ENCODE data around the gene SEMA6B.
"Not testable (repeated sequence)": the region's sequence is repeated elsewhere in the genome, so short reads cannot be mapped to it uniquely, and the experiment has no call there.

Gene SEMA6B

DNA sequence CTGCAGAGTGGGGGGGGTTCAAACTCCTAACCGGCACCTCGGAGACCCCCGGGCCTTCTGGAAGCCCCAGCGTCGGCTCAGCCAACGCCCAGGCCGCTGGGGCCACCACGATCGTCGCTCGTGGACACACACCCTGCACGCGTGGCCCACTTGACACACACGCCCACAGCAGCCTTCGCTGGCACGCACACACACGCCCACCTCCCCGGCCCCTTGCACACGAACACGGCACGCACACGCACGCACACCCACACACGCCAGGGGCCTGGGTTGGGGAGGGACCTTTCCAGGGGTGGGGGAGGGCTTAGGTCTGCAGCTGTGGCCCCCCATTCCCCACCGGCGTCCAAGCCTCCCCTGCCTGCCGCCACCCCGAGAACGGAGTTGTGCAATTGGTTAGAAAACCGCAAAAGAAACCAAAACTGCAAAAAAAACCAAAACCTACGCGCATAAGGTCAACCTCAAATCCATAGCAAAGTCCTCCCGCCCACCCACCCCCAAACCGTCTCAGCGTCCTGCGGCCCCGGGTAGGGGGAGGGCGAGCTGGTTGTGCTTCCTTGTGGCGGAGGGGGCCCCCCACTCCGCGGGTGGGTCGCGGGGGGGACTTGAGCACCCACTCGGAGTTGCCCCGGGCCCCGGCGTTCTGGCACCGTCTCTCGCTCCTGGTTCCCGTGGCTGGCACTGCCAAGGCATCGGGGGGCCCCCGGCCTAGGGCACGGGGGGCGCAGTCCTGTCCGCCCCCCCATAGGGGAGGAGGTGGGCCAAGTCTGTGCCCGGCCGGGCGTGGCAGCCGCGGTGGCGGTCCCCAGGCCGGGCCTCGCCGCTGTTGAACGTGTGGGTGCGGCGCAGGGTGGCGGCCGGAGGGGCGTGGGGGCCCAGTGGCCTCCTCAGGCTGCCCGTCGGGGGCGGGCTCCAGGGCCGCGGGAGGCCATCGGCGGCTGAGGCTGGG lies 16.3 kb downstream of the SEMA6B start:
- DNase-seq = no peak

DNA sequence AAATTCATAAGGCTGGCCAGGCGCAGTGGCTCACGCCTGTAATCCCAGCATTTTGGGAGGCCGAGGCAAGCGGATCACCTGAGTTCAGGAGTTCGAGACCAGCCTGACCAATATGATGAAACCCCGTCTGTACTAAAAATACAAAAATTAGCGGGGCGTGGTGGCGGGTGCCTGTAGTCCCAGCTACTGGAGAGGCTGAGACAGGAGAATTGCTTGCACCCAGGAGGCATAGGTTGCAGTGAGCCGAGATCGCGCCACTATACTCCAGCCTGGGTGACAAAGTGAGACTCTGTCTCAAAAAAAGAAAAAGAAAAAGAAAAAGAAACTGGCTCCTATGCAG lies 17.7 kb downstream of the SEMA6B start:
- not testable (repeated sequence) for DNase-seq

- no peak for DNase-seq
These were observed 18.2 kb downstream of the SEMA6B start for GRCh38 chr19:4541114-4541805.

DNA sequence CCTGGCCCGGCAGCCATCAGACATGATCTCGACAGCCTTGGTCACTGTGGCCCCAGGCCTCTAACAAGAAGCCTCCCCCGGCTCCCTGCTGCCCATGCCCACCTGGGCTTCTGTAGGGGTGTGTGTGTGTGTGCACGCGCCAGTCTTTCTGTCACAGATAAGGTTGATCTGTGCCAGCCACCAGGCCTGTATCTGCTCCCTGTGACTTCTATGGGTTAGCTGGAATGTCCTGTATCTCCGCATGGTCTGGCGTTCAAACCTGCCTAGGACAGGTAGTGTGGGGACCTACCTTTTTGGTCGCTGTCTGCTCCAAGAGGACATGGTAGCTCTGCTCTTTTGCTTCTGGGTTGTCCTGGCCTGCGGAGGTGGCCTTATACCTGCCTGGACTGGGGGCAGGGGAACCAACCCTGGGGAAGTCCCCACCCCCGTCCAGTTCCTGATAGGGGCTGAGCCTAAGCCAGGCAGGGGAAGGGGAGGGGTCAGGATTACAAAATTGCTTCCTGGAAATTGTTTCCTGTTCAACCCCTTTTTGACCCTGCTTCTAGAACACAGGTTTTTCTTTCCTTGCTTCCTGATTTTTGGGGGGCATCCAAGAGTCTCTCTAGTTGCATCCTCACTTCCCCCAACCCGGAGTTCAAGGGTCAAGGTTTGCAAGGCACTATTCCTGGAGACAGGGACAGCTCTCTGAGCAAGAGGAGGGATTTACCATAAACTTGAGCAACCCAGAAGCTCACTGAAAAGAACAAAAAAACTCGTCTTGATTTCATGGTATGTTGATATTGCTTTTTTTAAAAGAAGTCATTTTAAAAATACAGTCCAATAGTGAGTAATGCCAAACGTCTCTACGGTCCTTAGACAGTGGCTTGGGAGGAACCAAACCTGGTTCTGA lies 19.5 kb downstream of the SEMA6B start, which contains the start of gene LRG1:
Gene LRG1, minus strand, starts transcription at position 344 of the 889 bp plus-strand sequence. Its CDS starts 23 bp downstream, at position 321.
- DNase-seq = no peak

- DNase-seq = no peak
These were observed 20.3 kb downstream of the SEMA6B start for GRCh38 chr19:4539169-4539692.

- peak; percentile 27 for DNase-seq
These were observed 20.9 kb downstream of the SEMA6B start for GRCh38 chr19:4538601-4538954.

GRCh38 chr19:4537953-4538600 lies 21.4 kb downstream of the SEMA6B start:
- no peak for DNase-seq

DNA sequence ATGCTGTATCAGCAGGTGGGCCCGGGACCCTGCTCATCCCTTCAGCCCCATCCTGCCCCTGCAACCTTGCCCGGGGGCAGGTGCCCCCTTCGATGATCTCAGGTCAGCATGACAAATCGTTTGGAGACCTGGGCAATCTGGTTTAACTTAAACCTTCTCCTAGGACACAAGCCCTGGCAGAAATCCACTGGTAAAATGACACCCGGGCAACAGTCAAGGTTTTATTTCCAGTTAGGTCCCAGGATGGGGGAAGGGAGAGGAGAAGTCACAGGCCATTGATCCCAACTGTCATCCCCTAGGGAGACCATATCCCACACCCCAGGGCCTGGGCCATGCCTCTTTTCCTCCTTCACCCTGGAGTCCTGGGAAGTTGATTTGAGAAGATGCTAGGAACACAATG lies 22.7 kb downstream of the SEMA6B start:
- DNase-seq = no peak

- DNase-seq = peak; percentile 78
These were observed 24.4 kb downstream of the SEMA6B start, which contains the start of gene PLIN5 for GRCh38 chr19:4534836-4535658. PLIN5 (minus strand) TSS chr19:4535224; CDS start chr19:4534074, 1,150 bp downstream.

DNA sequence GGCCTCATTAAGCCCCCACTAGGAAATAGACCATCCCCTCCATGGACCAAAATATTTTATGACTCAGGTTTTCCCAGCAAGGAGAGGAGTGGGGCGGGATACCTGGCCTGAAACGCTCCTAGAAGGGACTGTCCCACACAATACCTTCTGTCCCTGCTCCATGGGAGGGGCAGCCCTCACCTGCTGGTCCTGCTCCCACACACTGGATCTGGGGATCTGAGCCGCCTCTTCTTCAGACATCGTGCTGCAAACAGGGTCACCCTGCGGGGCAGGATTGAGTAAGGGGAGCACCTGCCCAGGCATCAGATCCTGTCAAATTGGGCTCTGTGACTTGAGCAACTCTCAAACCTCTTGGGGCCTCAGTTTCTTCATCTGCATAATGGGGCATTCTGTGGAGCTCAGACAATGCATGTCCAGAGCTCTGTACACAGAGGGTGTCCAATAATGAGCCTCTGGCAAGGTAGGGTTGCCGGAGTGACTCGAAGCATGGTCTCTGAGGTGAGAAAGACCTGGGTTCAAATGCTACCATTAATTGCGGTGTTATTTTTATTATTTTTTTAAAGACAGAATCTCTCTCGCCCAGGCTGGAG lies 25.6 kb downstream of the SEMA6B start:
- no peak for DNase-seq

GRCh38 chr19:4533334-4533733 lies 26.1 kb downstream of the SEMA6B start:
- no peak for DNase-seq

- no peak for DNase-seq
These were observed 27.8 kb downstream of the SEMA6B start for GRCh38 chr19:4531562-4532165.

DNA sequence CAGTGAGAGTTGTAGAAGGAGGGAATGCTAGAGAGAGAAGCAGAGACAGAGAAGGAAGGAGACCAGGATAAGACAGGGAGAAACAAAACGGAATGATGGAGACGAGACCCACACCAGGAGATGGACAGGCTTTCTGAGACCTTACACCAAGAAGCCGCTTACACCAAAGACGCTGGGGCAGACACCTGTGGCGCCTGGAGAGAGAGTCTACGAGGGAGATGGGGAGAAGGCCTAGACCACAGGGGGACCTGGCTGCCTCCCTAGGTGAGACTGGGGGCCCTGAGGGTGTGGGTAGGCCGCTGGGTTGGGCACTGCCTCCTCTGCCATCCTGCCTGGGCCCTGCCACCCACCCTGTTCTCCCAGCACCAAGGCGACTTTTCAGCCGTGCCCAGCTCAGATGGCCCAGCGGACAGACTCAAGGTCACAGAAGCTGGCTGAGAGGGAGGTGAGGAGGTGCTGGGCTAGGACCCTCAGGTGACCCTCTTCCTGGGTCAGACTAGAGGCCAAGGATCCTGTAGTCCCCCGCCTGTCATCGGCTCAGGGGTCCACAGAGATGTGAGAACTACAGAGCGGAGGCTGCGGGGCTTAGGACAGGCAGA lies 29.5 kb downstream of the SEMA6B start:
- DNase-seq = no peak

- DNase-seq = no peak
These were observed 30.6 kb downstream of the SEMA6B start for GRCh38 chr19:4528843-4529242.

- DNase-seq = not testable (repeated sequence)
These were observed 32.1 kb downstream of the SEMA6B start for GRCh38 chr19:4527377-4527776.

- no peak for DNase-seq
These were observed 33.9 kb downstream of the SEMA6B start for GRCh38 chr19:4525563-4526002.

GRCh38 chr19:4524808-4525562 lies 34.5 kb downstream of the SEMA6B start:
- DNase-seq = peak; percentile 27

DNA sequence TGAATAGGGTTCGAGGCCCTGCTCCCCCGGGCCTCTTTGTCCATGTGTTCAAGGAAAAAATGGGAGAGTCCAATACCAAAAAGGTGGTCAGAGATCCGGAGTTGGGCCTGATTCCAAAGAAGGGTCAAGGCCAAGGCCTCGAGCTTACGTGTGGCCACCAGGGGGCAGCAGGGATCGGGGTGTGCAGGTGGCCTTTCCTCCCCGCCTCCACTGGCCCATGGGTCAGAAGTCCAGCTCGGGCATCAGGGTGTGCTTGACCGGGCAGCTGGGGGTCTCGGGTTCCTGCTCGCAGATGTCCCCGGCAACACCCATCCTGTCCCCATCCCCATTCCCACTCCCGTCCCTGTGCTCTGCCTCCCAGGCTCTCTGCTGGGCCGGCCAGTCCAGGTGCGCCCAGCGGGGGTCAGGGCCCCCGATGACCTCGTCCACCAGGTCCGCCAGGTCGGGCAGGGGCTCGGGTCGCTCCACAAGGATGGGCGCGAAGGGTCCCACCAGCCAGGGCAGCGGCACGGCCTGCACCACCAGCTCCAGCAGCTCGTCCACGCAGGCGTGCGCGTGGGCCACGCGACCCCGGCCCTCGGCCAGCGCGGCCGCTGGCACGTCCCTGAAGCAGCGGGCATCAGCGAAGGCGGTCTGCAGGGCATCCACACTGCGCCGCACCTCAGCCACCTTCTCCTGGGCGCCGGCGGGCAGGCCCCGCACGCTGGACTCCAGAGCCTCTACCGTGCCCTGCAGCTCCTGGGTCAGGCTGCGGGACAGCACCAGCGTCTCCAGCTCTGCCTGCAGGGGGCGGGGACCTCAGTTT lies 36.0 kb downstream of the SEMA6B start:
- no peak for DNase-seq

All from NCI-H2171 (cell line).